A549 treated with CpdA at 1 μM for 4 hours (cell line): ENCODE measurements around the gene MTA3. TPM values are rescaled to one million over a fixed set of nuclear protein-coding genes. Genes with fewer than 3 reads are reported as not detected.

Source experiments
- total RNA-seq: library from RNA; stranded (reverse); fragments of 200-300 nt; extraction: Qiagen RNA extraction; gene quantifications from 5 replicates; pipeline ENCODE4 v1.2.3, GENCODE V29; 2022; ENCODE audit warnings: low read depth

Gene MTA3
- total RNA-seq, result 26.7 to 39.0 TPM (median 30.2 TPM) in 5 replicates

GRCh38 chr2:42568401-42569115, at the start of gene MTA3:
Gene MTA3, plus strand, starts transcription at chr2:42568632. Its CDS starts 114 bp downstream, at chr2:42568746.

GRCh38 chr2:42764096-42764495, 195.7 kb downstream of the MTA3 start, which contains the start of gene OXER1:
Gene OXER1, minus strand, starts transcription at chr2:42764135. Its CDS starts 73 bp downstream, at chr2:42764062.

GRCh38 chr2:42792583-42793333, 224.3 kb downstream of the MTA3 start, which contains the start of gene HAAO:
Gene HAAO, minus strand, starts transcription at chr2:42792583. Its CDS starts 47 bp downstream, at chr2:42792536.

Other genes starting within 250 kb of the MTA3 start
- 159 to 193 TPM (median 162 TPM) in 5 replicates for gene COX7A2L, start 207.4 kb upstream of the MTA3 start, total RNA-seq
- 0.59 to 0.98 TPM (median 0.86 TPM) in 5 replicates for gene KCNG3, start 74.7 kb upstream of the MTA3 start, total RNA-seq
- gene OXER1, start 195.5 kb downstream of the MTA3 start, total RNA-seq, result not detected in 5 replicates
- 0.03 to 0.19 TPM in 2 of 5 replicates, not detected in the others for gene HAAO, start 224.0 kb downstream of the MTA3 start, total RNA-seq